Measurements from ENCODE around the gene TP53I11.
A peak's percentile ranks its signal among the peaks of the same experiment; 100 is the strongest.

Gene TP53I11

DNA sequence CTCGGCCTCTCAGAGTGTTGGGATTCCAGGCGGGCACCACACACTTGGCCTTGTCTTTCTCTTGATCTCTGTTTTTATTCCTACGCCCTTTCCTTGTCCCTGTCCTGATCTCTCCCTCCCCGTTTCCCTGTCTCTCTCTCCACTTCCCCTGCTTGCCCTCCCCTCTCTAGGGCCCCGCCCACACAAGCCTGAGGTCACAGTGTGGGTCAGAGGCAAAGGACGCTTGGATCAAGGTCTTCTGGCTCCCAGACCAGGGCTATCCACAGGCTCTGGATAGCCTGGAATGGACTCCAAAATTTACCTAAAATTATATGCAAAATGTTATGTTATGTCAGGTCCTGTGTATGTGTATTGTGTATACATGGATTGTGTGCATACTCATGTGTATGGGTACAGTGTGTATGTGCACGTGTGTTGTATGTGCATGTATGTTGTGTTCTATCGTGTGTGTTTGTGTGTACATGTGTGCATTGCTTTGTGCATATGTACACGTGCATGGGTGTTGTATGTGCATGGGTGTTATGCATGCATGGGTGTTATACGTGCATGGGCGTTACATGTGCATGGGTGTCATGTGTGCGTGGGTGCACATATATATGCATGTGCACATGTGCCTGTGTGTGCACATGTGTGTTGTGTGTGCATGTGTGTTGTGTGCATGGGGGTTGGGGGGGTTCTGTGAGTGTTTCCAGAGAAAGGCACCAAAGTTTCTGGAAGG, 38.3 kb downstream of the TP53I11 start:
- DNase-seq (ENCODE audit: low spot score) = no peak

DNA sequence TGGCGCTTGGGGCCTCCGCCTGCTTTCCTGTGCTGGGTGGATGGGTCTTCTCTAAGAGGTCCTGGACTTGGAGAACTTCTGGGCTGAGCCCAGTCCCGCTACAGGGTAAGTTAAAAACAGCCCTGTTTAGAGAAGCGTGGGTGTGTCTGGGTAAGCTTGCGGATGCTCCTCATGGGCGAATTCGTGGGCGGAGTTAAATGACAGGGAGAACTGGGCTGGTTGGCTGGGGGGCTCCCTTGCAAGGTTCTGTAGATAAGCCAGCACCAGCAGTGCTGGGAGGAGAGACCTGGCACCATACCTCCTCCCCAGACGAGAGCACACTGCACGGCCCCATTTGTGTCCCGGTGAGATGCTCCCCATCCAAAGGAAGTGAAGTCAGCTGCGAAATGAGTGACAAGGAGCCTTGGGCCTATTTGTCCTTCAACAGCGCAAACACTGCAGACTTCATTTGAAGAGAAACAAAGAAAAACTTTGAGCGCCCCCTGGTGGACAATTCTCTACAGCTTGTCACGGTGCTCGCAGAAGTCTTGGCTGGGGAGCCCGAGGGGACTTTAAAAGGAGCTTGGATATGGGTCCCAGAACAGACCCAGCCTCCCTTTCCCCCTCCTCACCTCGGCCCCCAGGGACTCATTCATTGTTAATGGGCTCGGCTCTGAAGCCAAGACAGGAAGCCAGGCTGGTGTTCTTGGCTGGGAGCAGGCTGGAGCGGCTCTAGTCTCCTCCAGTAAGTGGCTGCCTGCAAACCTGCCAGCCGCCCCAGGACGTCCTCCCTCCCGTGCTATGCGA, 39.5 kb downstream of the TP53I11 start:
- DNase-seq (ENCODE audit: low spot score) = peak; percentile 85

DNA sequence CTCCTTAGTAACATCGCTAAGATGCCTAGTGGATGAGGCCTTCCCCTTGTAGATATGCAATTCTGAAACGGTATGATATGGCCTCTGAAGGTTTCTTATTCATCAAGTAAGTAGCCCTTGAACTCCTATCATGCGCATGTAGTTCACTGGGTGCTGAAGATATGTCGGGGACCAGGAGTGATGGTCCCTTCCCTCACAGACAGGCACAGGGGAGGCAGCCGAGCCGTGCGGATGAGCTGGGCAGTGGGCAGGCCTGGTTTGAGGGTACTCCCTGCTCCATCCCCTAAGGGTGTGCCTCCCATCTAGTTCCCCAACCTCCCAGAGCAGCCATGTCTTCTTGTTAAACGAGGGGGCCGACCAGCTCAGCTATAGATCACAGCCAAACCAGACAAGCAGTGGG, 40.1 kb downstream of the TP53I11 start:
- DNase-seq (ENCODE audit: low spot score) = no peak

DNA sequence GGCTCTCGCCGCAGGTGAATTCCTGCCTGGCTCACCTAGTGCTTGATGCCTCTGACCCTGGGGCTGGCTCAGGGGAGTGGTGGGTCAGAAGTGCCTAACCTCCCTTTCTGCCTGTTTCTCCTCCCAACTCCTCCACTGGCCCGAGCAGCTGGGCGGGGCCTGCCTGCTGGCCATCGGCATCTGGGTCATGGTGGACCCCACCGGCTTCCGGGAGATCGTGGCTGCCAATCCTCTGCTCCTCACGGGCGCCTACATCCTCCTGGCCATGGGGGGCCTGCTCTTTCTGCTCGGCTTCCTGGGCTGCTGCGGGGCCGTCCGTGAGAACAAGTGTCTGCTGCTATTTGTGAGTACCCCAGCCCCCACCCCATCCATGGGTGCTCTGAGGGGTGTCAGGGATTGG, 41.1 kb downstream of the TP53I11 start:
- no peak for DNase-seq (ENCODE audit: low spot score)

DNA sequence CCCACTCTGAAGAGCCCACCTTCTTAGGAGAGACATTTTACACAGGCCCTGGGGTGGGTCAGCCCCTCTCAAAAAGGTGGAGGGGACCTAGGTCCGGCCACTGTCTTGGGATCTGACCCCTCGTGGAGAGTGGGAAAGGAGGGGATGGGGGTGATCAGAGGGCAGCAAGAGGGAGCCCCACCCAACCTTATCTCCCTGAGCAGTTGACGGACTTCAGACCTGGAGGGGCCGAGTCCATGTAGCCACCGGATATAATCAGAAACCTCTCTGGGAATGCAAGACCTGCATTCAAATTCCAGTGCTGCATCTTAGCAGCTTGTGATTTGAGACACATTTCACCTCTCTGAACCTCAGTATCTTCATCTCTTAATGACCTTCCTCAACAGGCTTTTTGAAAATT, 44.0 kb downstream of the TP53I11 start:
- DNase-seq (ENCODE audit: low spot score) = no peak

DNA sequence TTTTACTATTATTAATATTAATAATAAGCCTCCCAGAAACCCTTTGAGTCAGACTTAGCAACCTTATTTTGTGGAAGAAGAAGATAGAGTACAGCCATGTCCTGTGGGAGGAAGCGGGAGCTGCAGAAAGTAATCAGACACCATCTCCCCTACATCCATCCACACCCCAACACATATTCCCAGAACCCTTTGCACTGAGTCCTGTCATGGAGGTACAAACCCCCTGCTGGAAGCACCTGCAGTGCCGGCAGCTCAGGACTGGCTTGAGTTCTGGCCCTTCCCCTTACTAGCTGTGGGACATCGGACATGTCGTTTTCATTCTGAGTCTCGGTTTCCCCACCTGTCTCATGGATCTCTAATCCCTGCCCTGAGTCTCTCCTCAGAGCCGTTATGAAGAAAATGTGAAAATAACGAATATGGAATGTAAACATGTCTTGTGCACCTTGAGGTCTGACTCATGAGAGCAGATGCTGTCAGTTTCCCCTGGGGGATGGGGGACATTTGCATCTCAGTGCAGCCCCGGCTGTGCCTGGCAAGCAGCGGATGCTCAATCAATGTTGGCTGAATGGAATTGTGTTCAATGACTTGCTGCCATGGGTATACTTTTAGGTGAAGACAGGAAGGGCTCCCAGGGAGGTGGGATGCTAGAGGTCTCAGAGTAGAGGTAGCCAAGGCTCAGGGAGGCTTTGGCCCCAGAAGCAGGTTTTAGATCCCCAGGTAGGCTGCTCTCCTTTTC, 45.4 kb downstream of the TP53I11 start:
- DNase-seq (ENCODE audit: low spot score) = no peak

DNA sequence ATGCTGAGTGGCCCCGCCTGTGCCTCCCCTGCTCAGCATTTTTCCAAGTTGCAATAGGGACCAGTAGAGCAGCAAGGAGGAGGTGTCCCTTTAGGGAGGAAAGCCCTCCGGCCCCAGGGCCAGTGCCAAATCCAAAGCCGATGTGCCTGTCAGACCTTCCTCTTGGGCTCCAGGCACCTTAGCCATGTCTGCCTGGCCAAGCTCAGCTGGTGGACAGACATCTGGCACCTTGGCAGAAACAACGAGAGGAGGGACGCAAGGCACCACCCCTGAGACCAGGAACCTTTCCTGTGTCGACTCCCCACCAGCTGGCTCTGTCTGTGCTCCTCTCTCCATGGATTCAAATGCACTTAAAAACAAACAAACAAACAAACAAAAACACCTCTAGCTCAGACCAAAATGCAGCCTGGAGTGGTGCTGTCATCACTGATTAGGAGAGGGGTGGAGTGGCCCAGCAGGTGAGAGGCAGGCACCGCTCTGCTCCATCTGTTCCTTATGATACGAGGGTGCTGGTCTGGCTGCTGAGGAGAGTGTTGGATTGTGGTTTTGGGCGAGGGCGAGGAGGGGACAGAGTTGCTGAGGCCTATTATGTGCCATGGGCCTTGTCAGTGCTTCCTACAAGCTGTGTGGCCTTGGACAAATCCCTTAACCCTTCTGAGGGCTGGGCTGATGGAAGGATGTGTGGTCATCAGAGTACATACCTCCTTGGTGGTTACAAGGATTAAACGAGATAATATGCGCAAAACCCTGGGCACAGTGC, 46.2 kb downstream of the TP53I11 start:
- no peak for DNase-seq (ENCODE audit: low spot score)

DNA sequence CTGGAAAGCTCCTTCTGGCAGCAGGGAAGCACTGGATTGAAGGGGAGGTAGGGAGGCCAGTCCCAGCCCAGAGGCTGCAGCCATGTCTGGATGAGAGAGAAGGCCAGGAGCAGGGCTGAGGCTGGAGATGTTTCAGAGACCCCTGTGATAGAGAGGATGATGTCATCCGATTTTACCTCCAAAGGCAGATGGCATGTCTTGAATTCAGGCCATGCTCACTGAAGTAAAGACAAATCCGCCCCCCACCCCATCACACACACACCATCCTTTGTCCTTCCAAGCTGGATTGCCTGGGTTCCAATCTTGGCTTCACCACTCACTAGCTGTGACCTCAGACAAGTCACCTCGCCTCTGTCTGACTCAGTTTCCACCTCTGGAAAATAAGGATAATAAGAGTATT, 47.2 kb downstream of the TP53I11 start:
- DNase-seq (ENCODE audit: low spot score) = no peak

DNA sequence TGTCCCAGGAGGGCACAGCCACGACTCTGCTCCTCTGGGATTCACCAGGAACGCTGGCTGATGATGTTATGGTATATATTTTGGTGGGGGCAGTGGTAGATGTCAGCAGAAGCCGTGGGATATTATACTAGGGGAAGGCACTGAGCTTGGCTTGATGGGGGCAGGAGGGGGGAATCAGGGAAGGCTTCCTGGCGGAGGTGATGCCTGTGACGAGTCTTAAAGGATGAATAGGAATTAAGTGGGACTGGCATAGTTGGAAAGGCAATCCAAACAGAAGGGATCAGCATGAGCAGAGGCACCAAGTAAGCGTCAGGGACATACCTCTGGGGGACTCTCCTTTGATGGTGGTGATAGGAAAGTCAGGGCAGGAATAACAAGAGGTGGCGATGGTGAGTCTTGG, 47.6 kb downstream of the TP53I11 start:
- no peak for DNase-seq (ENCODE audit: low spot score)

DNA sequence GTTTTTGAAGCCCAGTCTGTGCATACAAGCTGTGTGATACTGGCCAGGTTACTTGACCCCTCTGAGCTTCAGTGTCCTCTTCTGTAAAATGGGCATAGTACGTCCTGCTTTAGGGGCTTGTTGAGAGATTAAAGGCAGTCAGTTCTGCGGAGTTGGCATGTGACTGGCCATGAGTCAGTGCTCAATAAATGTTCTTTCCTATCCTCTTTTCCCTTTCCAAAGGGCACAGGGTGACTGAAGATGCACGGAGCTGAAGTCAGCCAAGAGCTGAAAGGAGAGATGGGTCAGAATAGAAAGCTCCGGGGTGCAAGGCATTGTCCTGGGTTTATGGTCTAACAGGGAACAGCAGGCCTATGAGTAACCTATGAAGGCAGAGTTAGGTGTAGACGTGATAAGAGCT, 48.9 kb downstream of the TP53I11 start:
- no peak for DNase-seq (ENCODE audit: low spot score)

DNA sequence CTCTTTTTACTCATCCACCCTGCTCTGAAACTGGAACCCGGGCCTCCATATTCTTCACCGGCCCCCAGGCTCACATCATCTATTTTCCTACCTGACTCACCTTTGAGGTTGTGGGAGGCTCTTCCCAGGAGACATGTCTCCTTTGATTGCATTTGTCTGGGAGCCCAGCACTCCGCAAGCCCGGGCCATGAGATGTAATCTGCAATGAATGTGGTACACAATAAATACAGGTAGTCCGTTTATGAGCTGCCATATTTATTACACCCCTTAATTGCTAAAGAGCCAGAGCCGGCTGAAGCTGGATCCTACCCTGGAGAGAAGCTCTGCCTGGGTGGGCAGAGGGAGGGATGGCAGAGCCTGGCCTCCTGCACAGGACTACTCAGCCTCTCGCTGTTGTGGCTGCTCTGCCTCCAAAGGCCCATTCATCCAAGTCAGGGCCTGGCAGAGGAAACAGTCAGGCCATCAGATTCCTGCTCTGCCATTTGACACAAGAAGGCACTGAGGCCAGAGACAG, 49.5 kb downstream of the TP53I11 start:
- no peak for DNase-seq (ENCODE audit: low spot score)

DNA sequence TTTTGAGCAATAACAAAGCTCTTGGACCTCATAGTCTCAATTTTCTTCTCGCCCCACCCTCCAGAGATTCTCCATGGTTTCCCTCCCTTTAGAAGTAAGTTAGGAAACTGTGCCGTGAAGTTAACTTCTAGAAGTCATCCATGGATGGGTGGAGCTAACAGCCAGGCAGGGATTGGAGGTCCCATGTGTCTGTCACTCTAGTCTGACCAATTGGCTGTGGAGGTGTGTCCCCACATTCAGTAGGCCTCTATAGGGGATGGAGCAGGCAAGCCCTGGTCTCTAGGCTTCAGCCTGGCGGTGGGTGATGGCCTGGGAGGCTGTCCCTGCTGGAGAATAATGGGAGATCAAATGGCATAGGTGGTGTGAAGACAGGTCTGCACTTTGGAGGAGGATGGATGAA, 50.7 kb downstream of the TP53I11 start:
- no peak for DNase-seq (ENCODE audit: low spot score)

DNA sequence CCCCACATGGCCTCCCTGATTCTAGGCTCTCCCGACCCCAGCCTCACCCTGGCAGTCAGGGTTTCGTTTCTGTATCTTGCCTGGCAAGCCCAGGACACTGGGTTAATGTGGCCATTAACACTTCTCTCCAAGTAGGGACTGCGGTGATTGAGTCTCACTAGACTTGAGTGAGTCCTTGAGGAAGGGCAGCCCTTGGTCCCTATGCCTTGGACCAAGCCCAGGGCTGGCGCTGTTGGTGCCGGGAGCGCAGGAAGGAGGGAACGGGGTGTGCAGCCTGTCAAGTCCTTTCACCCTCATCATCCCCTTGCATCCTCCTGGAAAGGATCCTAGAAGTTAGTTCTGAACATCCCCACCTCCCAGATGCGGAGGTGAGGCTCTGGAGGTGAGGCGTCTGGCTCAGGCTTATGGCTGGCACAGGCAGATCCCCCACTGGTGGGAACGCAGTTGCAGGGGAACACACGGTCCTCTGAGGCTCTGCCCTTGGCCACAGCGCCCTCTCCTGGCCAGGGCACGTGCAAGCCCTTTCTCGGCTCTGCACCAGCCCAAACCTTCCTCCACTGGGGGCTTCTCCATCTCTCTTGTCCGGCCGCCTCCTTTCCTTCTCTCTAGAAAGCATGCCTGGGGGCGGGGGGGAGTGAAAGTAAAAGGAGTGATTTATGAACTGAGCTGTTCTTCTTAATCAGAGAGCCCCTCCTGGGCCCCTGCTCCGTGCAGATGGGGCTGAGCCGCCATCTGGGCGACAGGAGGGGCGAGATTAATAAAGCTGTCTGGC, 56.7 kb downstream of the TP53I11 start:
- peak; percentile 75 for DNase-seq (ENCODE audit: low spot score)

DNA sequence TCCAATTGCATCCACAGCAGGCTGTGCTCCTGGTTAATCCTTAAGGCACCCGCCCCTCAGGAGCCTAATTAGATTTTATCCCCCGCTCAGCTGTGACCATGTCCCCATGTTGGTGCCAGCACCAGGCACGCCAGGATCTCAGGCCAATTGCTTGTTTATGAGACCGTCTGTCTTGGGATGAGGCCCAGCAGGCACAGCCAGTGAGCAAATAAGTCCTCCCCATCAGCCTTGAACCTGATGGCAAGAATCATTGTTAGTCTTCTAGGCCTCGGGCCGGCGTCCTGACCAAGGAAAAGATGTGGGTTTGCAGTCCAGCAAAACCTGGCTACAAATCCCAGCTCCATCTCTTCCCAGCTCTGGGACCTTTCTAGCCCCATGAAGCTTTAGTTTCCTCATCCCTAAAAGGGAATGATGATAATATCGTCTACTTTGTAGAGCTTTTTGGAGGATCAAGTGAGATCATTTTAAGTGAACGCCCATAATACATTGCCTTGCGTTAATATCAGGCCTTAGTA, 57.3 kb downstream of the TP53I11 start:
- DNase-seq (ENCODE audit: low spot score) = peak; percentile 44

DNA sequence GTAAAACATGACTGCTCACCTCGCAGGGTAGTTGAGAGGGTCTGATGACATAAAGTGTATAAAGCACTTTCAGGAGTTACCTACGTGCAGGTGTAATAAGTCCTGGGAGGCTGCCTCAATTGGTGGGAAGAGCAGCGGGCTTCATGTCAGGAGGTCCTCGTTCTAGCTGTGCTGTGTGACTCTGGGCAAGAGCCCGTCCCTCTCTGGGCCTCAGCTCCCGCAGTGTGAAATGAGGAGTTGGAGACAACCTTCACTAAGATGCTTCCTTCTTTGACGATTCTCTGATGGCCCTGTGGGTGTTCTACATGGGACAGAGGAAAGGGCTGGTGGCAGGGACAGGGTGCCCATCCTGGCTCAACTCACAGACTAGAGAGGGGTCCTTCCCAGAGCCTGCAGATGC, 57.8 kb downstream of the TP53I11 start:
- DNase-seq (ENCODE audit: low spot score) = no peak

DNA sequence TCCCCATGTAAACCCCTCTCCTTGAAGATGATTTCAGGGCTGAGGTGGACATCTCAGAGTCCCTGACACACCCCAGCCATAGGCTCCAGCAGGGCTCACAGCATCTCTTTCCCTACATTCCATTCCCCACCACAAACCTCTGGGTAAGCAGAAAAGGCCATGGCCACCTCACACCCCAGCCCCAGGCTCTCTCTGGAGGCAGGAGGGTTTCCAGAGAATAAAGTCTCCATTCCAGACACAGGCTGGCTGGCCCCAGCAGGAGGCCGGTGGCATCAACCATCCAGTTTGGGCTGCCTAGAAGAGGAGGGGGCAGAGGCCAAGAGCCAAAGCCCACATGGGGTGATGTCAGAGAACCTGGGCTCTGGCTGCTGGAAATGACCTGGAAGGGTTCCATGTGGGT, 61.4 kb downstream of the TP53I11 start:
- no peak for DNase-seq (ENCODE audit: low spot score)

DNA sequence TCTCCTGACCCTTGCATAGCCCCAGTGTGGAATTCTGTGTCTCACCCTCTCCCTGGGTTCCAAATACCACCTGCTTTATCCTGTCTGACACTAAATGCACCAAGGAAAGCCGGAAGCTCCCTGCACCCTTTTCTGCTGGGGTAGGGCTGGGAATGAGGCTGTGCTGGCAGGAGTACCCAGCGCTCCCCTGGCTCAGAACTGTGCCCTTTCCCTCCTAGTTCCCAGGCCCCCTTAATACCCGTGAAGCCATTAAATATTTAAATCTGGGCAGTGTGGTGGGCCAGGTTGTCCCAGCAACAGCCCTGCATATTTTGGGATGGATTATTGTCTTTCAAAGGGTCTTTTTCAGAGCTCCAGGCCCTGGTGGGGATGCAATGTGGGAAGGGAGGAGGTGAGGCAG, 63.0 kb downstream of the TP53I11 start:
- DNase-seq (ENCODE audit: low spot score) = no peak

DNA sequence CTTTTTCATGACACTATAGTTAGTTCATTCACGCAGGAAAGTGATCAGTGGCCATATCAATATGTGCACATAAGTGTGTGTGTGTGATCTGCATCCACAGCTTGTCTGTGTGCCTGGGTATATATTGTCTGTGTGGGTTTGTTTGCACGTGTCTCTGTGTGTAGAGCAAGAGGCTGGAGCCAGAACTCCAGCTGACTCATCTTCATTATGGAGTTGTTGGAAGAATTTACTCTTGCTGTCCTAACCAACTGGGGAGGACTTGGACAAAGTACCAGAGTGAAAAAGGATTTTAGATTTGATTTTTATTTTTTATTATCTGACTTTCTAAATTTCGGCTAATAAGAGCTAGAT, 63.9 kb downstream of the TP53I11 start:
- DNase-seq (ENCODE audit: low spot score) = no peak

DNA sequence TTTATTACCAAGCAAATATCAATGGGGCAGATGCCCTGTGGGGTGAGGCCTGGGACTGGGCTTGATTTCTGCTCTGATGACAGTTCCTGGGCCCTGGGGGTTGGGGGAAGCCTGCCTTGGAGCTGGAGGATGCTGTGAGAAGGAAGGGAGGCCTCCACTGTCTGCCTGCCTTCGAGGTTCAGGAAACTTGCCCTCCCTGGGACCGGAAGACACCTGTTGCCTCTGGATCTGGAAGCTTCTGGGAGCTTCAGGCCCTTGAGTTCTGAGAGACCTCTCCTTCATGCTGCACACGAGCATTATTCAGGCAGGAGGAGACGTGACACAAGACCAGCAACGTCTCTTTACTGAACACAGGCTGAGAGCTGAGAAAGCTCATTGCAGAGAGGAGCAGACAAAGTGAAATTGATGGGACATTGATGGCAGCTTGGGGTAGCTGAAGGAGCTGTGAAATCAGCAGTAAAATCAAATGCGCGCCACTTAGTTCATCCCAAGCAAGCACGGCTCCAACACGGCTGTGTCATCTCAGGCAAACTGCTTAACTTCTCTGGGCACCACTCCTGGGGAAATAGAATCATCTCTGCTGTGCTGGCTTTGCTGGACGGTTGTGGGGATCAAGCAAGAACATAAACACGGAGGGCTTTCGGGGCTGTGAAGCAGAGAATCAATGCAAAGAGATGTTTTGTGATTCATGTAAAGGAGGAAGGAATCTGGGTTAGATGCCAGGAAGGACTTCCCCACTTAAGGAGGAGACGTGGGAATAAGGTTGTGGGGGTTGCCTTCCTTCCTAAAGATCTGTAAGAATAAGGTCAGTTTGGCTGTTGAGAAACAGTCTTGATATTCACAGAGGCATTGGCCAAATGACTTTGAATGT, 64.5 kb downstream of the TP53I11 start:
- no peak for DNase-seq (ENCODE audit: low spot score)

Data from putamen (tissue), 1 donor.